WERI-Rb-1 (cell line): ENCODE results near the gene SGSM2.

Source experiments
- DNase-seq: peaks from one replicate; pipeline ENCODE4 v3.0.0-alpha.2; 2020
- H3K27ac ChIP-seq: fragments of 250-450 bp; sonication (Bioruptor Pico); 2 replicates; pipeline ENCODE4 v1.5.1; 2020; ENCODE audit warnings: mild to moderate bottlenecking, moderate library complexity
- H3K27me3 ChIP-seq: fragments of 250-450 bp; sonication (Bioruptor Pico); 2 replicates; pipeline ENCODE4 v1.5.1; 2021; ENCODE audit warnings: mild to moderate bottlenecking, low read depth, moderate library complexity; ENCODE audit not compliant: insufficient read depth, severe bottlenecking
- H3K36me3 ChIP-seq: fragments of 250-450 bp; sonication (Bioruptor Pico); 2 replicates; pipeline ENCODE4 v1.5.1; 2020; ENCODE audit warnings: mild to moderate bottlenecking, moderate library complexity
- H3K4me3 ChIP-seq: 2 replicates; pipeline ENCODE4 v1.5.1; 2011; ENCODE audit warnings: low read depth, mild to moderate bottlenecking, control low read depth, low read length
- H3K9me3 ChIP-seq: fragments of 250-450 bp; sonication (Bioruptor Pico); 2 replicates; pipeline ENCODE4 v1.5.1; 2021; ENCODE audit warnings: mild to moderate bottlenecking, moderate library complexity; ENCODE audit not compliant: severe bottlenecking
- TF ChIP-seq, protein P1 (sequence below): IDR thresholded peaks from 2 replicates; pipeline ENCODE4 v1.5.1; 2011; ENCODE audit warnings: low read depth, mild to moderate bottlenecking, control low read depth, inconsistent platforms, low read length

SGSM2 gene

GRCh38 chr17:2427215-2427614 lies 89.9 kb downstream of the SGSM2 start:
- no peak for DNase-seq
- TF ChIP-seq, protein P1, sequence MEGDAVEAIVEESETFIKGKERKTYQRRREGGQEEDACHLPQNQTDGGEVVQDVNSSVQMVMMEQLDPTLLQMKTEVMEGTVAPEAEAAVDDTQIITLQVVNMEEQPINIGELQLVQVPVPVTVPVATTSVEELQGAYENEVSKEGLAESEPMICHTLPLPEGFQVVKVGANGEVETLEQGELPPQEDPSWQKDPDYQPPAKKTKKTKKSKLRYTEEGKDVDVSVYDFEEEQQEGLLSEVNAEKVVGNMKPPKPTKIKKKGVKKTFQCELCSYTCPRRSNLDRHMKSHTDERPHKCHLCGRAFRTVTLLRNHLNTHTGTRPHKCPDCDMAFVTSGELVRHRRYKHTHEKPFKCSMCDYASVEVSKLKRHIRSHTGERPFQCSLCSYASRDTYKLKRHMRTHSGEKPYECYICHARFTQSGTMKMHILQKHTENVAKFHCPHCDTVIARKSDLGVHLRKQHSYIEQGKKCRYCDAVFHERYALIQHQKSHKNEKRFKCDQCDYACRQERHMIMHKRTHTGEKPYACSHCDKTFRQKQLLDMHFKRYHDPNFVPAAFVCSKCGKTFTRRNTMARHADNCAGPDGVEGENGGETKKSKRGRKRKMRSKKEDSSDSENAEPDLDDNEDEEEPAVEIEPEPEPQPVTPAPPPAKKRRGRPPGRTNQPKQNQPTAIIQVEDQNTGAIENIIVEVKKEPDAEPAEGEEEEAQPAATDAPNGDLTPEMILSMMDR: no peak
- peaks cover 11% of the 10 kb centered on the region for H3K36me3 ChIP-seq
- H3K27ac ChIP-seq: no peak overlapping the region
- no peak overlapping the region for H3K4me3 ChIP-seq
- no peaks in the 10 kb centered on the region for H3K27me3 ChIP-seq
- H3K9me3 ChIP-seq: no peaks in the 10 kb centered on the region

DNA sequence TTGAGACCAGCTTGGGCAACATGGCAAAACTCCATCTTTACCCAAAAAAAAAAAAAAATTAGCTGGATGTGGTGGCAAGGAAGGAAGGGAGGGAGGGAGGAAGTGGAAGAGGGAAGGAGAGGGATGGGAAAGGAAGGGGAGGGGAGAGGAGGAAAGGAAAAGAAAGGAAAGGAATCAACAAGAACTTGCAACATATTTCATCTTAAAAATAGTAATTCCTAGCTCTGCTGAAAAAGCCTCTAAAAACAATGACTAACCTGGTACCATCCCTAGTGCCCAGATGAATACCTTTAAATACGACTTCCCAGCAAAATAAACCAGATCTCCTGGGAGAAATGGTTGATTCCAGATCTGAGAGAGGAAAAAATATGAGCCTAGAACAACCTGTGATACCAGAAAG lies 90.6 kb downstream of the SGSM2 start:
- Histone ChIP-seq H3K27me3 (no peaks in the 10 kb centered on the region), H3K9me3 (no peaks in the 10 kb centered on the region), H3K27ac (no peak overlapping the region), H3K36me3 (peaks cover 15% of the 10 kb centered on the region), H3K4me3 (no peak overlapping the region)
- no peak for DNase-seq
- TF ChIP-seq, protein P1: no peak
